Right lobe of liver (tissue), 4 donors: Measurements from ENCODE around the gene PARVB.

ENCODE experiments used
- CTCF ChIP-seq, 4 donors: fragments of 200-600 bp in 3 of 4; fragments of 450-650 bp in 1 of 4; IDR thresholded peaks; one replicate each; pipeline versions ENCODE4 v1.5.1 to v1.8.0; 2016 to 2022; ENCODE audit warnings: antibody characterized with exemption in 4 of 4, mild to moderate bottlenecking in 2 of 4
- POLR2A ChIP-seq: fragments of 450-650 bp; IDR thresholded peaks from one replicate; pipeline ENCODE4 v1.6.1; 2017; ENCODE audit warnings: antibody characterized with exemption, mild to moderate bottlenecking
- donor health status: DM: no; HTN: no; CAD: no.
- donor health status: DM: no; HTN: no; CAD: no.
- donor health status: DM: no; HTN: yes; CAD: no.

- no peak for TF ChIP-seq CTCF (IDR thresholded peaks at IDR 0.05)
- no peak for TF ChIP-seq POLR2A
Measured at GRCh38 chr22:44151676-44152075, 127.6 kb downstream of the PARVB start.
